Upper lobe of left lung (tissue), 4 donors: ENCODE results near the gene TPBGL.

Source experiments
- EP300 ChIP-seq, 4 donors: sonication (generic); formaldehyde crosslinking; IDR thresholded peaks; one replicate each; pipeline ENCODE4 v1.5.1; 2017; ENCODE audit warnings: antibody characterized with exemption in 4 of 4, control low read depth in 2 of 4
- POLR2A ChIP-seq, 4 donors: fragments of 450-650 bp; IDR thresholded peaks; one replicate each; pipeline ENCODE4 v1.5.1; 2016 to 2017; ENCODE audit warnings: antibody characterized with exemption in 4 of 4, mild to moderate bottlenecking in 2 of 4
- POLR2AphosphoS5 ChIP-seq, 2 donors: sonication (generic); formaldehyde crosslinking; IDR thresholded peaks; one replicate each; pipeline ENCODE4 v1.5.1; 2017; ENCODE audit warnings: antibody characterized with exemption in 2 of 2
- TF ChIP-seq, protein P1 (sequence below), 6 experiments: fragments of 450-650 bp in 4 of 6; fragments of 200-600 bp in 2 of 6; sonication (generic) in 2 of 6; IDR thresholded peaks; one replicate each; pipeline ENCODE4 v1.5.1; 2016 to 2019; ENCODE audit warnings: antibody characterized with exemption in 6 of 6

DNA sequence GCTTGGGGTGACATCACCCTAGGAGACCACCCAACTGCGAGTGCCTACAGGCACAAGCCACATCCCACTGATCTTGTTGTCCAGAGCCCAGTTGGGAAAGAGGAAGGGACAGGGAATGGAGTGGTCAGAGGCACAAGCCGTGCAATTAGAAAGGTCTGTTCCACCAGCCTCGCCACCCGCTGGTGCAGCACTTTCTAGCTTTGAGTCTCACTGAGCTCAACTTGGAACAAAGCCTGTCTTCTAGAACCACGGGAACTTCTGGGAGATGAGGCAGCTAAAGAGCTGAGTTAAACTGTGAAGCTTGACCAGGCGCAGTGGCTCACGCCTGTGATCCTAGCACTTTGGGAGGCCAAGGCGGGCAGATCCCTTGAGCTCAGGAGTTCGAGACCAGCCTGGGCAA is 29.3 kb downstream of the TPBGL start:
- TF ChIP-seq POLR2AphosphoS5 (IDR thresholded peaks at IDR 0.05), result no peak
- TF ChIP-seq POLR2A (IDR thresholded peaks at IDR 0.05), result no peak
- TF ChIP-seq, protein P1, sequence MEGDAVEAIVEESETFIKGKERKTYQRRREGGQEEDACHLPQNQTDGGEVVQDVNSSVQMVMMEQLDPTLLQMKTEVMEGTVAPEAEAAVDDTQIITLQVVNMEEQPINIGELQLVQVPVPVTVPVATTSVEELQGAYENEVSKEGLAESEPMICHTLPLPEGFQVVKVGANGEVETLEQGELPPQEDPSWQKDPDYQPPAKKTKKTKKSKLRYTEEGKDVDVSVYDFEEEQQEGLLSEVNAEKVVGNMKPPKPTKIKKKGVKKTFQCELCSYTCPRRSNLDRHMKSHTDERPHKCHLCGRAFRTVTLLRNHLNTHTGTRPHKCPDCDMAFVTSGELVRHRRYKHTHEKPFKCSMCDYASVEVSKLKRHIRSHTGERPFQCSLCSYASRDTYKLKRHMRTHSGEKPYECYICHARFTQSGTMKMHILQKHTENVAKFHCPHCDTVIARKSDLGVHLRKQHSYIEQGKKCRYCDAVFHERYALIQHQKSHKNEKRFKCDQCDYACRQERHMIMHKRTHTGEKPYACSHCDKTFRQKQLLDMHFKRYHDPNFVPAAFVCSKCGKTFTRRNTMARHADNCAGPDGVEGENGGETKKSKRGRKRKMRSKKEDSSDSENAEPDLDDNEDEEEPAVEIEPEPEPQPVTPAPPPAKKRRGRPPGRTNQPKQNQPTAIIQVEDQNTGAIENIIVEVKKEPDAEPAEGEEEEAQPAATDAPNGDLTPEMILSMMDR (IDR thresholded peaks at IDR 0.05), result no peak
- no peak for TF ChIP-seq EP300 (IDR thresholded peaks at IDR 0.05)
